ENCODE results near the gene KISS1.

DNA sequence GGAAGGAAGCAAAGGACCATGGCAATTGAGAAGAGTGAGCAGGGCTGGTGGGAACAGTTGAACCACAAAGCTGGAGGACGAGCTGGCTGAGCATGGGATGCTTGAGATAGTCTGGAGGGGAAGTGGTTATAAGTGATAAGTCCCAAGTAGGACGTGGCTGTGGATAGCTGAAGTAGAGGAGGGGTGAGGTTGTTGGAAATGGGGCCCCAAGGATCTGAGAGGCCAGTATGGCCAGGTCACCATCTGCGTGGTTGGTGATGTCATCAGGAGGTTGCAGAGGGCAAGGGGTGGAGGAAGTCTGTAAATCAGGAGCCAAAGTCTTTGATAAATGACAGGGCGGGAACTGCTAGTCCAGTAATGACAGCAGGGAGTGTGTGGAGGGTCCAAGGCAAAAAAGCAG, 19.2 kb downstream of the KISS1 start:
- TF ChIP-seq, protein P1, sequence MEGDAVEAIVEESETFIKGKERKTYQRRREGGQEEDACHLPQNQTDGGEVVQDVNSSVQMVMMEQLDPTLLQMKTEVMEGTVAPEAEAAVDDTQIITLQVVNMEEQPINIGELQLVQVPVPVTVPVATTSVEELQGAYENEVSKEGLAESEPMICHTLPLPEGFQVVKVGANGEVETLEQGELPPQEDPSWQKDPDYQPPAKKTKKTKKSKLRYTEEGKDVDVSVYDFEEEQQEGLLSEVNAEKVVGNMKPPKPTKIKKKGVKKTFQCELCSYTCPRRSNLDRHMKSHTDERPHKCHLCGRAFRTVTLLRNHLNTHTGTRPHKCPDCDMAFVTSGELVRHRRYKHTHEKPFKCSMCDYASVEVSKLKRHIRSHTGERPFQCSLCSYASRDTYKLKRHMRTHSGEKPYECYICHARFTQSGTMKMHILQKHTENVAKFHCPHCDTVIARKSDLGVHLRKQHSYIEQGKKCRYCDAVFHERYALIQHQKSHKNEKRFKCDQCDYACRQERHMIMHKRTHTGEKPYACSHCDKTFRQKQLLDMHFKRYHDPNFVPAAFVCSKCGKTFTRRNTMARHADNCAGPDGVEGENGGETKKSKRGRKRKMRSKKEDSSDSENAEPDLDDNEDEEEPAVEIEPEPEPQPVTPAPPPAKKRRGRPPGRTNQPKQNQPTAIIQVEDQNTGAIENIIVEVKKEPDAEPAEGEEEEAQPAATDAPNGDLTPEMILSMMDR (IDR thresholded peaks at IDR 0.05): no peak
- no peak for TF ChIP-seq POLR2A (IDR thresholded peaks at IDR 0.05)
- no peak for TF ChIP-seq EP300 (IDR thresholded peaks at IDR 0.05)
- no peak for TF ChIP-seq POLR2AphosphoS5 (IDR thresholded peaks at IDR 0.05)
